Measurements from ENCODE around the gene SPECC1.
"Not testable (repeated sequence)": the region's sequence is repeated elsewhere in the genome, so short reads cannot be mapped to it uniquely, and the experiment has no call there.

Gene SPECC1

DNA sequence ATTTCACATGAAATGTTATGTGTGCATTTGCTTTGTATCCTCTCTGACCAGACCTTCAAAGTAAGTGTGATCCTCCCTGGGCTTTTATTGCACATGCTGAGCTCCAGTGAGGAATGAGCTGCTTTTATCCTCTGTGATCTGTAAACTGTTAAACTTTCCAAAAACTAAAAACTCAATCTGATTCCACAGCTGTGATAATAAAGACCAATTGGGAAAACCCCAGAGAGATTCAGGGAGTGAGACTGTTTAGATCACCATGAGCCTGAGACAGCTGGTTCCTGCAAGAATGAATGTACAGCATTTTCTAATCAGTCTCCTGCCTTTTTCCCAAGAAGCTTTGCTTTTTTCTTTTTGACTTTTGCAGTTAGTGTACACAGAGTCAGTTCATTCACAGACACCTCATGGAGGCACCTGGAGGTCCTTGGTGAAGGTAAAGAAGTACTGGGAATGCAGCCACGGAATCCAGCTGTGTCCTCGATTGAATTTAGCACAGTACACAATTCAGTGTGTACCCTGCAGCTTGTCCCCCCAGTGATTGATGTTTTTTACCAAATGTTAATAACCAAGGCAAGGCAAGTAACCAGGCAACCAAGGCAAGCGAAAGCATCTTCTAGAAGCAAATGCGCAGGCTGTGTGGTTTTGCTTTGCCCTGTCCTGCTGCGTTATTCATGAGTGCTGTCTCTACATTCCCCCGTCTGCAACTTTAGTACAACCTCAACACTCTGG, 275.6 kb downstream of the SPECC1 start:
- no peak for DNase-seq (ENCODE audit: extremely low read depth in 1 of 2, low read depth in 1 of 2)

DNA sequence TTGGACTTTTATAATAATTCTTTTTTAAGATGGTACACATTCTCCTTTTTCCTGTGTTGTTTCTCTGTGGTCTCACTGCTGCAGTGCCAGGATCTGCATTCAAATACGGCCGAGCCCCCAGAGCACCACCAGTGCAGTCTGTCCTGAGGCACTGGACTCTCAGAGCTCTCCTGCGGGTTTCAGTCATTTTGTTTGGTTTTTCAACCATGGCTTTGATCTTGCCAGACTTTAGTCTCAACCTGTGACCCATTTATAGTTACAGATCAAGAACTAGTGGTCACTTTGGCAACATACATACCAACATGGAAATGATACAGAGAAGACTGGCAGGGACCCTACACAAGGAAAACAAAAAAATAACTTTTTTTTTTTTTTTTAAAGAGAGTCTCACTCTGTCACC, 280.8 kb downstream of the SPECC1 start:
- no peak for DNase-seq (ENCODE audit: extremely low read depth in 1 of 2, low read depth in 1 of 2)

DNA sequence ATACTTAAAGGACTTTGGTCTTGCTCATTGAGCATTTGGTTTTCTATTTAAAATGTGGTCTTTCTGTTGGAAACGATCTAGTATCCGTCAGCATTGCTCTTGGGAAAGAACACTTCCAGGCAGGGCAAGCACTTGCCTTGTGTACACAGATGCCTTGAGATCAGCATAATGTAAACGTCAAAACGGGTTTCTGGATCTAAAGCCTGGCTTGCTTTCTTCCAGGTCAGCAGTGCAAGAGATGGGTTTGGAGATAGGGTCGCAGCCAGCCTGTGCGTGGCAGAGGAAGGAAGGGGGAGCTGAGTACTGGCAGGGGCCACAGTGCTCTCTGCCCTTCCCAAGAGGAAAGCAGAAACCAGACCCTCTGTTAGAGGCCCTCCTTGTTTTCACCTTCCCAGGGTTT, 282.7 kb downstream of the SPECC1 start:
- DNase-seq (ENCODE audit: extremely low read depth in 1 of 2, low read depth in 1 of 2): no peak

DNA sequence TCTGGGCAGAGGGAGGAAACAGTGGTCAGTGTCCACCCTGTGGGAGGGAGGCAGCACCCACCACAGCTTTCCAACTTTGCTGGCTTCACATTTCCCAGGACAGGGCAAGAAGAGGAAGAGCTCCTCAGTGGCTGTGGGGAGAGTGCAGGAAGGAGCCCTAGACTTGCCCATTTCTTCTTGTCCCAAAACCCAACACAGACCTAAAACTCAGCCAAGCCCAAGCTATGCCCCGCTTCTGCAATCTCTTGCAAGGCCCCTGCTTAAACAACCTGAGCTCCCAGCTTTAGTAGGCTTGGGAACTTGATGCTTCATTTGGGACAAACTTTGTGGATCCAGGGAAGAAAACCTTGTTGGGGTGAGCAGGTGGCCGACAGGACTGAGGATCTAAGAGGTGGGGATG, 284.3 kb downstream of the SPECC1 start:
- no peak for DNase-seq (ENCODE audit: extremely low read depth in 1 of 2, low read depth in 1 of 2)

DNA sequence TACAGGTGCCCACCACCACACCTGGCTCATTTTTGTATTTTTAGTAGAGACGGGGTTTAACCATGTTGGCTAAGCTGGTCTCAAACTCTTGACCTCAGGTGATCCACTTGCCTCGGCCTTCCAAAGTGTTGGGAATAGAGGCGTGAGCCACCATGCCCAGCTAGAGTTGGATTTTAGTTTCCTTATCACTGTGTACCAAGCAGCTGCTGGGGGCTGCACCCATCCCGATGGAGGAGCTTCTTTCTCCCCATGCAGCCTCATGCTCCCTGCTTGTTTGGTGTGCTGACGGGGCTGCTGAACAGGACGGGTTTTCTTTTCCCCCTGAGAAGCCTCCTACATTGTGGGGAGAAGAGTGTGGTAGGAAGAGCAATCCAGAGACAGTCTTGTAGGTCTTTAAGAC, 285.0 kb downstream of the SPECC1 start:
- no peak for DNase-seq (ENCODE audit: extremely low read depth in 1 of 2, low read depth in 1 of 2)

DNA sequence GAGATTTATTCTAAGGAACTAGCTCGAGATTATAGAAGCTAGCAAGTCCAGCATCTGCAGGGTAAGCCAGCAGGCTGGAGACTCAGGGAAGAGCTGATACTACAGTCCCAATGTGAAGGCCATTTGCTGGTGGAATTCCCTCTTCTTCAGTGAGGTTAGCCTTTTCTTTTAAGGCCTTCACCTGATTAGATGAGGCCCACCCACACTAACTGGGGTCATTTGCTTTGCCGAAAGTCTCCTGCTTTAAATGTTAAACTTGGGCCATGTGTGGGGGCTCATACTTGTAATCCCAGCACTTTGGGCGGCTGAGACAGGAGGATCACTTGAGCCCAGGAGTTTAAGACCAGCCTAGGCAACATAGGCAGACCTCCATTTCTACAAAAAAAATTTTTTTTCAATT, 289.9 kb downstream of the SPECC1 start:
- no peak for DNase-seq (ENCODE audit: extremely low read depth in 1 of 2, low read depth in 1 of 2)

DNA sequence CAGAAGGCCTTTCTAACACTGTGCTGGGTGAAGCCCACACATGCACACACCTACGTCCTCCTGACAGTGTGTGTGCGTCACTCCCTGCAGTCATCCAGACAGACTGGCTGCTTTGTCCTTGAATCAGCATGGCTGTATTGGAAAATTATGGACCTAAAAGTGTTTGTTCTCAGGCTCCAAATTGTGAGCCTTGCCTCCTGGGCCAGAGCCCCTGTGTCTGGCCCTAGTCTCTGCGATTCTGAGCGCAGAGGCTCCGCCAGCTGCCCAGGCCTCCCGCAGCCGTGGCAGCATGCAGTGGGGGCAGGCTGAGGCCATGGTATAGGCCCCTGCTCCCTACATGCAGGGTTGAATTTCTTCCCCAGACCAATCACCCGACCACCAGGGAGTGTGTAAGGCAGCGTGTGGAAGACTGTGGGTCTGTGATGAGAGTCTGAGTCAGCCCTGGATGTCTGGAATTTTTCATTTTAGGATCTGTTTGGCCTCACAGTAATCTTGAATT, 291.3 kb downstream of the SPECC1 start:
- DNase-seq (ENCODE audit: extremely low read depth in 1 of 2, low read depth in 1 of 2): no peak

DNA sequence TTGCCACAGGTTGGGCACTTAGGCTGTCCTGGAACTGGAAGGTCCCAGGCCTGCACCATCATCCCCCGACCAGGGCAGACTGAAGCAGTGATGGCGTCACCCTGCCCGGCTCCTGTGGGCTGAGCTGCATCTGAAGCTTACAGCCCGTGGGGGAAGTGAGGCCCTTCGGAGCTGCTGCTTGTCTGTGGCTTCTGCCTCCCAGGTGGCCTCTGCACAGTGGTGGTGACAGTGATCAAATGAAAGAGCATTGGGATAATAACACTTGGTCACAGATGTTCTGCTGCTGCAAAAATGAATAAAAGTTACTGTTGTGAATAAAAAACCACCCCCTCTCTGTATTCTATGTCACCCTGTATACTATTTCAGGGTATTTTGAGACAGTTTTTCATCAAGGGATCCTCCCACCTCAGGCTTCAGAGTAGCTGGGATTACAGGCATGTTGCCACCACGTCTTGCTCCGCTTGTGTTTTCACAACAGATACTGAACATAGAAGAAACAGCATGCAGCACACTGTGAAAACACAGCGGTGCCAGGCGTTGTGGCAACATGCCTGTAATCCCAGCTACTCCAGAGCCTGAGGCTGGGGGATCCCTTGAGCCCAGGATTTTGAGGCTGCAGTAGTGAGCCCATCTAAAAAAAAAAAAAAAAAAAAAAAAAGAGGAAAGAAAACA, 293.2 kb downstream of the SPECC1 start:
- no peak for DNase-seq (ENCODE audit: extremely low read depth in 1 of 2, low read depth in 1 of 2)

DNA sequence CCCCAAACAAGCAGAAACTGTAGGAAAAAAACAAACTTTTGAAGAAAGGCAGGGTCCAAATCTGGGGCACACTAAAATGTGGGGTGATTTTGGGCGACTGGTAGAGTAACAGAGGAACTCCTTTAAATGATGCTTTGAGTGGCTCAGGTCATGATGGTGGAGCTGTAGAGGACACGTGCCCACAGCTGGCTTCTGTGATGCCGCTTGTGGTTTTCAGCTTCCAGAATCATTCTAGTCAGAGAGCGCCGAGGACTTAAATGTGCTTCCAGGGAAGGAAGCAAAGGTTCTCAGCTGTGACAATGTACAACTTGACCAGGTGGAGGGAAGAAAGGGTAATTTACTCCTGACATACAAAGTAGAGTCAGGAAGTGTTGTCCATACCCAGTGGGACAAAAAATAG, 295.8 kb downstream of the SPECC1 start:
- no peak for DNase-seq (ENCODE audit: extremely low read depth in 1 of 2, low read depth in 1 of 2)

DNA sequence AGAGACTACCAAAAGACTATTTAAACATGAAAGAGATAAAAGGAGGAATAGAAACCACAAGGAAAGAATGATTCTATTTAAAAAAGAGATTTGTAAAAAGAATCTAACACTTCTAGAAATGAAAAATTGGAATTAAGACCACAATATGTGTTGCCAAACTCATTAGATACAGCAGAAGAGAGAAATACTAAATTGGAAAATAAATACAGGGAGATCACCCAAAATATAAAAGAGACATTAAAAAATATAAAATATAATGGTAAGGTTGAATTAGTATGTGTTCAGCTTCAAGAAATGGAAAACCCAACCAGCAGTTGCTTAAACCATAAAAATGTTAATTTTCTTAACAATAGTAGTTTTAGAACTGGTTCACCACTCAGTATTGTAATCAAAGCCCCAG, 297.8 kb downstream of the SPECC1 start:
- DNase-seq (ENCODE audit: extremely low read depth in 1 of 2, low read depth in 1 of 2): no peak

DNA sequence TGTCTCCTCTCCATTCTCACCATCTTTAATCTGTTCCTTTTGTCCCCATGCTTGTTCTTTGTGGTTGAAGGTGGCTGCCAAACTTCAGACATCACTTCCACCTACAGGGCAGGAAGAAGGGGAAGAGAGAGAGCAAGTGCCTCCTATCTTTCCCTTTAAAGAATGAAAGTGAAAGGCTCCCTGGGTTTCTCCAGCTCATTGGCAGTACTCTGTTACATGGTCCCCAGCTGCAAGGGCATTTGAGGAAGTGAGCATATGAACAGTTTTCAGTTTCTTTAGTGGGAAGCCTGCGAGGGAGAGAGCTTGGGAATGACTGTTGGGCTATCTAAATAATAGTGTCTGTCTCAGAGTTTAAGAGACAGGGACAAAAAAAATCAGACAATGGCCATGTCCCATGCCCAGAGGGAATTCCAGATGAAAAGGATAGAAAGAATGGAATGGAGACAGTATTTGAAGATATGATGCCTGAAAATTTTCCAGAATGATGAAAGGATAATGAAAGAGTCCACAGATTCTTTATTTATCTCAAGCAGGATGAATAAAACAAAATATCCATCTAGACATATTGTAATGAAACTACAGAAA, 298.3 kb downstream of the SPECC1 start:
- DNase-seq (ENCODE audit: extremely low read depth in 1 of 2, low read depth in 1 of 2): no peak

DNA sequence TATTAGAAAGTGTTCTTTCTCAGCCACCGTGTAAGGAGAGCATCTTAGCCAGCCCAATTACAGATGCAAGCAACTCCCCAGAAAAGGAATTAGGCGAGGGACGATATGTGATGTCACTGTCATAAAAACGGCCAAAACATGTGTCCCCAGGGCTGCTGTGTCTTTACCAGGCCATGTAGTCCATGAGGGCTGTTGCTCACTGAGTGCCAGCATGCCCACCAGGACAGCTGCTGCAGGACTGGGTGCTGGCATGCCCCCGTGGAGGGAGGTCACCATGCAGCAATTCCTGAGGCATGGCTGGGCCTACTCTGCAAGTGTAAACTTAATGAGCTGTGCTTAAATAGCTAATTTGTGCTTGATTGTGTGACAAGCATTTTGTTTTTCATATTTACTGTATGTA, 301.3 kb downstream of the SPECC1 start:
- no peak for DNase-seq (ENCODE audit: extremely low read depth in 1 of 2, low read depth in 1 of 2)

DNA sequence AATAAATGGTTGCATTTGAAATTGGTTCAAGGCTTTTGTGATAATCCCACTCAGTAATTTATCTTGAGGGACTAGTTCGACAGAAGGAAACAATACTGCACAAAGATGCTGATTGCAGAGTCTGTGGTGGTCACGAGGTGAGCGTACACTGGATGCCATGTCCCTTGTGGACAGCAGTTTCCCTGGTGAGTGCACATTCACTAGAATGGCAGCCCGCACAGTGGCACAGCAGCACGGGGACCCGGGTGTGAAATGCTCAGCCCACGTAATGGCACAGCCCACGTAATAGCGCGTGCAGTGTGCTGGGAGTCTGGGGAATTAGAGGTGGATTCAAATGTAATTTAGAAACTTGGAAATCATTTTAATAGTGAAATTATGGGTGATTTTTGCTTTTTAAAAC, 304.1 kb downstream of the SPECC1 start:
- no peak for DNase-seq (ENCODE audit: extremely low read depth in 1 of 2, low read depth in 1 of 2)

DNA sequence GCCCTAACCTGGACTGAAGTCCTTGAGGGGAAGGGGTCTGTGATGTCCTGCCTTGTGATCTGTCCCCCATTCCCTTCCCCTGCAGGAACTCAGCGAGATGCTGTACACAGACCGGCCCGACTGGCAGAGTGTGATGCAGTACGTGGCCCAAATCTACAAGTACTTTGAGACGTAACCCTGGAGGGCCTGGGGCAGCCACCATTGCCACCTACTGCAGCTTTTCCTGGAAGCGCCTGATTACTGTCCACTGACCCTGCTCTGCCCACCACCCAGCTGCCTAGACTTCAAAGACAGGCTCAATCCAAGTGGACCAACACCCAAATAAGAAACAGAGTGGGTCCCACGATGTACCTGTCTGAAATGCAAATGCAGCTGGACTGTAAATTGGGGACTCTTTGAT, 304.7 kb downstream of the SPECC1 start:
- no peak for DNase-seq (ENCODE audit: extremely low read depth in 1 of 2, low read depth in 1 of 2)

DNA sequence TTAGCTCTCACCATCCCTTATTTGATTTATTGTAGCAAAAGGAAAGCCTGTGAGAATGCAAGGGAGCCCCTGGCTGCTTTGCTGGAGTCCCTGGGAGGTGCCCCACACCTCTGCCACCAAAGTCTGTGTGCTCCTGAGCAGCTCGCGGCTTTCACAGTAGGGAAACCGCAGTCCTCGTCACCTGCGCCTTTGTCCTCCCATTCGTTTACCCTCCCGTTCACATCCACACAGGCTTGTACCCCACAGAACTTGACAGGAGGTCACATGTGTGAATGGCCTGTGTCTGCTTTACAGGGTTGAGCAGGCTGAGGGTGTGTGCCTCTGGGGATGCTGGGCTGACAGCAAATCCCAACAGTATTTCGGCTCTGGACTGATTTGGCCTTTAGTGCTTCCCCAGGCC, 305.7 kb downstream of the SPECC1 start:
- DNase-seq (ENCODE audit: extremely low read depth in 1 of 2, low read depth in 1 of 2): no peak

DNA sequence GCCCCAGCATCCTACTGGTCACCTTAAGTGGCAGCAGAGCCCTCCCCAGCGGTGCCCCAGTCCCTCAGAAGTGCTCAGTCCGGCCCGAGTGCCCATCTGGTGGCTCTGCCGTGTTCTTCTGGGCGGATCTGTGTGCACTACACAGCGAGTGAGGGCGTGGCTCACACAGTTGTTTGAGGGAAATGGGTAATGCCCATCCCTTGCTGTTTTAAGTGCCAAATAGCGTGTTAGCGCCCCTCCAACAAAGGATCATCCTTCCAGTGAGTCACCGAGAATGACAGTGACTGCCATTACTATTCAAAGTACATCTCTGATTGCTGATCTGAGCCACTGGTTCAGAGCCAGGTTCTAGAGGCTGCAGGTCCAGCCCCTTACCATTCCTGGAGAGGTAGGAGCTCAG, 306.2 kb downstream of the SPECC1 start:
- no peak for DNase-seq (ENCODE audit: extremely low read depth in 1 of 2, low read depth in 1 of 2)

DNA sequence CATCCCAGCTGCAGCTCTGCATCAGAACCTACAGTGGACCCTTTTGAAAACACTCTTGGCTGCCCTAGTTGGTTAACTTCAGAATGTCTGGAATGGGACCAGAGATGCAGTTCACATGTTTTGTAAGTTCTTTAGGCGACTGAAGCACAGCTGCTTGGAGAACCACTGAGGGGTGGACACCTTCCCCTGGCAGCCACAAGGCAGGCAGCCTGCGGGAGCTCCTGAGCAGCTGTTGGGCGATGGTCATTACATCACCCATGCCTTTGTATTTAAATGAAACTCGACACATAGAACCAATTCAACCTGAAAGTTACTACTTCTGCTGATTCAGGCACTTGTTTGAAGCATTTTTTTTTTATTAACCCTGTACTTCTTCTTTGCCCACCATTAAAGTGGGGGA, 306.7 kb downstream of the SPECC1 start:
- no peak for DNase-seq (ENCODE audit: extremely low read depth in 1 of 2, low read depth in 1 of 2)

DNA sequence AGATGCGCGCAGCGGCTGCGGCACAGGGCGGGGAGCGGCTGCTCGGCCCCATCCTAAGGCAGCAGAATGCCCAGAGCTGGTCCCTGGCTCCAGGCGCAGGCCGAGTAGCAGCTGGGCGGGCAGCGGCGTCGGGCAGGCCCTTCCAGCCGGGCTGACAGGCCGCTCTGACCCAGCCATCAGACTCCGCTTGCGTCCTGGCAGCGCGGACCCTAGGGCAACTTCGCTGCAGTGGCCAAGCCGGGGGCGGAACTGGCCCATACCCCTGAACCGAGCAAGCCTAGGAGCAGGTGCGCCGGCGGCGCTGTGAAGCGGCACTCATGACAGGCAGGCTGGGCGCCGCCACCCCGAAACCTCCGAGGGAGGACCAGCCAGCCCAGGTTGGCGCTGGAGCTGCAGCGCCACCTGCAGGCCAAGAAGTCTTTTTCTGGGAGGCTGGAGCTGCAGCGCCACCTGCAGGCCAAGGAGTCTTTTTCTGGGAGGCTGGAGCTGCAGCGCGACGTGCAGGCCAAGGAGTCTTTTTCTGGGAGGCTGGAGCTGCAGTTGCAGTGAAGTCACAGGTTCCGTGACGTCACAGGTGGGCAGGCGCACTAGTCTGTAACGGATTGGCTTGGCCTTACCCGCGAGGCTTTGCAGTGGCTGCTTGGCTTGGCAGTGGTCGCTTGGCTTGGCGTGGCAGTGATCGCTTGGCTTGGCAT, 311.5 kb downstream of the SPECC1 start:
- DNase-seq (ENCODE audit: extremely low read depth in 1 of 2, low read depth in 1 of 2): peak; percentile 44 to 59

DNA sequence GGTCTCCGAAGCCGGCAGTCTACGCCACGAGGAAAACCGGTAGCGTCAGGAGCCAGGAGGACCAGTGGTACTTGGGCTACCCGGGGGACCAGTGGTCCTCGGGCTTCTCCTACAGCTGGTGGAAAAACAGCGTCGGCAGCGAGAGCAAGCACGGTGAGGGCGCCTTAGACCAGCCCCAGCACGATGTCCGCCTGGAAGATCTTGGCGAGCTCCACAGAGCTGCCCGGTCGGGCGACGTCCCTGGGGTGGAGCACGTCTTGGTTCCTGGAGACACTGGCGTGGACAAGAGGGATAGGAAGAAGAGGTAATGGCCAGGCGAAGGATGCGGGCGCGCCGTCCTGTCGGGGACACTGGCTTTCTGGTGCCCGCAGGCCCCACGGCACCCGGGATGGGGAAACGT, 312.2 kb downstream of the SPECC1 start:
- not testable (repeated sequence) for DNase-seq (ENCODE audit: extremely low read depth in 1 of 2, low read depth in 1 of 2)

DNA sequence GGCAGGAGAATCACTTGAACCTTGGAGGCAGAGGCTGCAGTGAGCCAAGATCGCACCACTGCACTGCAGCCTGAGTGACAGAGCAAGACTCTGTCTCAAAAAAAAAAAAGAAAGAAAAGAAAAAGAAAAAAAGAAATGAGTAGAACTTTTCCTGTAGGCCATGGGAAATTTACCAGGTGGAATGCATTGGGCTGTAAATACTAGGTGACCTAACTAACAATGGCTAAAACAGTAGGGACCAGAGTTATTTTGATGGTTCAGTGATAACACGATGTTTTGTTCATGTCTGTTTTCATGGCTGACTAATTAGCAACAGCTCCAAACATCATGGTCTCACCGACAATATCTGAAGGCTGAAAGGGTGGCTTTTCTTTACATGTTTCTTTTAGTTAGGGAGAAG, 318.6 kb downstream of the SPECC1 start:
- DNase-seq (ENCODE audit: extremely low read depth in 1 of 2, low read depth in 1 of 2): not testable (repeated sequence)

DNA sequence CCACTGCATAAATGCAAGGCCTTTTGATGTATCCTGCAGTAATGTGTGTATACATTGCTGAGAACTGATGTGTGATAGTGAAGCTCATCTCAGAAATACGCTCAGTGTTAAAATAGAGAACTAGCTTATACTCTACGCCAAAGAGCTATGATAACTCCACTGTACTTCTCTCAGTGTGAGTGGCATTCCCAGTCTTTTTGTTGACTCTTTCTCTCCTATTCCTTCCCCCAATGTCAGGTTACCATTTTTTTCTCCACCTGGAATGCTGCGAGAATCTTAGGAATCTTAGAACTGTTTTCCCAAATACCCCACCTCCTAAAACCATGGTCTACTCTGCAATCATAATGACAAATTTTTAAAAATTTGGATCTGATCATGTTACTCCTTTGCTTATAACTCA, 342.2 kb downstream of the SPECC1 start:
- not testable (repeated sequence) for DNase-seq (ENCODE audit: extremely low read depth in 1 of 2, low read depth in 1 of 2)

DNA sequence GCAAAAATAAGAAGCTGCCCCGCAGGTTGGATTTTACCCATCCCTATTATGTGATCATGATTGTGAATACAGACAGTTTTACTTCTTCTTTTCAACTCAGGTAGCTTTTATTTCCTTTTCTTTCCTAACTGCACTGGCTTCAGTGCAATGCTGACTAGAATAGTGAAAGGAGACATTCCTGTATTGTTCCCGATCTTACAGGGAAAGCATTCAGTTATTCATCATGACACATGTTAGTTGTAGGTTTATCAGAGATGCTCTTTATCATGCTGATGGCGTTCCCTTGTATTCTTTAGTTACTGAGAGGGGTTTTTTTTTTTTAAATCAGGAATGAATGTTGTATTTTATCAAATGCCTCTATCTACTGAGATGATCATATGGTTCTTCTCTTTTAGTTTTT, 343.4 kb downstream of the SPECC1 start:
- DNase-seq (ENCODE audit: extremely low read depth in 1 of 2, low read depth in 1 of 2): not testable (repeated sequence)

Measured in activated CD8-positive, alpha-beta memory T cell treated with anti-CD3 and anti-CD28 coated beads for 1 hour (primary cell).